Brain microvascular endothelial cell (primary cell): ENCODE results near the gene FHOD1.

Experiments
- DNase-seq: peaks from one replicate; pipeline ENCODE4 v3.0.0-alpha.2; 2020
- H3K27ac ChIP-seq: fragments of 250-450 bp; sonication (Bioruptor Pico); 2 replicates; pipeline ENCODE4 v1.5.1; 2020; ENCODE audit warnings: mild to moderate bottlenecking, moderate library complexity
- H3K27me3 ChIP-seq: fragments of 250-450 bp; sonication (Bioruptor Pico); replicated peaks from 2 replicates; pipeline ENCODE4 v1.5.1; 2020; ENCODE audit warnings: mild to moderate bottlenecking
- H3K36me3 ChIP-seq: fragments of 250-450 bp; sonication (Bioruptor Pico); replicated peaks from 2 replicates; pipeline ENCODE4 v1.5.1; 2020; ENCODE audit warnings: mild to moderate bottlenecking
- H3K4me3 ChIP-seq: 2 replicates; pipeline ENCODE4 v1.5.1; 2011; ENCODE audit warnings: low read depth, mild to moderate bottlenecking, control low read depth, low read length, moderate library complexity
- CTCF ChIP-seq: IDR thresholded peaks from 2 replicates; pipeline ENCODE4 v1.5.1; 2011; ENCODE audit warnings: low read depth, mild to moderate bottlenecking, moderate library complexity, low read length, control low read depth, inconsistent platforms; ENCODE audit errors: missing control alignments
- in situ Hi-C: cut with HindIII; loops from 2 replicates; pipeline ENCODE4 v1.10.0; 2017; ENCODE audit warnings: low sequenced_read_pairs, low pct_ligation_motif_present

The FHOD1 gene

GRCh38 chr16:67183627-67184452 is 63.4 kb downstream of the FHOD1 start, which contains the start of gene MATCAP1:
MATCAP1 (minus strand) TSS chr16:67183963; CDS start chr16:67180610, 3,353 bp downstream.
- DNase-seq = peak; percentile 97
- in situ Hi-C loops = no loop called here
- peak within 1 kb of the TSS; percentile 73 for H3K4me3 ChIP-seq
- no peaks in the 10 kb centered on the region for H3K27me3 ChIP-seq
- no peak for TF ChIP-seq CTCF
- H3K36me3 ChIP-seq = no peaks in the 10 kb centered on the region
- H3K27ac ChIP-seq = peak within 1 kb of the TSS; percentile 97

DNA sequence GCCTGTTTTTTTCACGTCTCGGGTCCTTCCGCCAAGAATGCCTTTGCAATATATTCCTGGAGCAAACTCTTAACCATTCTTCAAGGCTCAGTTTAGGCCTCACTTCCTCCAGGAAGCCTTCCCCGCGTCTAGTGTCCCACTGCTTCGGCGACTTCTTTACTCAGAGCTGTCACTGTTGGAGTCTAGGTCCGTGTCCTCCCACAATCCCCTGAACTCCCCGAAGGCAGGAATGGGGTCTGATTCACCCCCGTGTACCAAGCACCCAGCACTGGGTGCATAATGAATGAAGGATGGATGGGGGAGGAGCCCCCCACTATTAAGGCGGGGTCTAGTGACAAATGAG is 64.0 kb downstream of the FHOD1 start:
- Histone ChIP-seq H3K4me3 (peak overlapping the region; percentile 73), H3K36me3 (no peaks in the 10 kb centered on the region), H3K27me3 (no peaks in the 10 kb centered on the region), H3K27ac (peak overlapping the region; percentile 97)
- in situ Hi-C loops = no loop called here
- no peak for DNase-seq
- TF ChIP-seq CTCF = no peak

GRCh38 chr16:67182288-67182687 is 65.0 kb downstream of the FHOD1 start:
- Histone ChIP-seq H3K27me3 (no peaks in the 10 kb centered on the region), H3K36me3 (no peaks in the 10 kb centered on the region), H3K4me3 (no peak overlapping the region), H3K27ac (no peak overlapping the region)
- DNase-seq = no peak
- in situ Hi-C loops = no loop called here
- no peak for TF ChIP-seq CTCF

DNA sequence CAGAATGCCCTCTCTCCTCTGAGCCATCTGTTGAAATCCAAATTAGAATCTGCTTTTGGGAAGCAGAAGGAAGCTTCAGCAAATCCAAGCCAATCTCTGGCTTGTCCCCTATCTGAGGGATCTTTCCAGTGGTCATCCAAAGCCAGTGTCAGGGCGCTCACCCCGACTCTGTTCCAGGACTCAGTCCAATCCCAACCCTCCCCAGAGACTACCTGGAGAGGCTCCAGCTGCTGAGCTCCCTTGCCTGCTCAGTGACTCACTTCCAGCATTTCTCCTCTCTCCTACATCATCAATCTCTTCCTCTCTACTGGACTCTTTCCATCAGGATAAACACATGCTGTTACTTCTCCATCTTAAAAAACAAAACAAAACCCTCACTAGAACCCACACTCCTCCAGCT is 65.9 kb downstream of the FHOD1 start:
- no peak for TF ChIP-seq CTCF
- Histone ChIP-seq H3K36me3 (no peaks in the 10 kb centered on the region), H3K27ac (no peak overlapping the region), H3K4me3 (no peak overlapping the region), H3K27me3 (no peaks in the 10 kb centered on the region)
- peak; percentile 69 for DNase-seq
- in situ Hi-C loops = no loop called here

GRCh38 chr16:67180166-67180565 is 67.1 kb downstream of the FHOD1 start:
- H3K27ac ChIP-seq = no peak overlapping the region
- no peaks in the 10 kb centered on the region for H3K36me3 ChIP-seq
- DNase-seq = no peak
- no peak for TF ChIP-seq CTCF
- H3K4me3 ChIP-seq = no peak overlapping the region
- in situ Hi-C loops = no loop called here
- H3K27me3 ChIP-seq = no peaks in the 10 kb centered on the region
